HG03103 (cell line): ENCODE results near the gene NTRK3.

Experiments
- ATAC-seq: cut with Tn5 transposase; IDR thresholded peaks from one replicate; pipeline ENCODE4 v1.9.1; 2021; ENCODE audit warnings: low read depth; ENCODE audit not compliant: unreplicated experiment

Gene NTRK3

DNA sequence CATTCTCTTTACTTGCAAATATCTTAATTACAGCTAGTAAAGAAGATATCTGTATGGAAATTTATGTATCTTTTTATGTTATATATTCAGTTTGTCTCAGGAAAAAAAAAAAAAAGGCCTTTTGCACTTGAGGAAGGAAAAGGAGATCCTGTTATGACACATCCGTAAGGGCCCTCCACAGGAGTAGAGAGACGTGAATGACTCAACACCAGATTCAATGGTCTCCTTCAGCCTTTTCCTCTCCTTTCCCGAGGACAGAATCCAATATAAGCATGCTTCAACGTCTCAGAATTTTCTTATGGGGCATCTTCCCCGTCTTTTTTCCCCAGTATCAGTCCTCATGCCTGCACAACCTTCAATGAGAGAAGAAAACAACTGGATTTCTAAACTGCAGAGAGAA is 340.3 kb downstream of the NTRK3 start:
- ATAC-seq = no peak

- ATAC-seq = no peak
Measured at GRCh38 chr15:87910301-87910700, 346.2 kb downstream of the NTRK3 start.

DNA sequence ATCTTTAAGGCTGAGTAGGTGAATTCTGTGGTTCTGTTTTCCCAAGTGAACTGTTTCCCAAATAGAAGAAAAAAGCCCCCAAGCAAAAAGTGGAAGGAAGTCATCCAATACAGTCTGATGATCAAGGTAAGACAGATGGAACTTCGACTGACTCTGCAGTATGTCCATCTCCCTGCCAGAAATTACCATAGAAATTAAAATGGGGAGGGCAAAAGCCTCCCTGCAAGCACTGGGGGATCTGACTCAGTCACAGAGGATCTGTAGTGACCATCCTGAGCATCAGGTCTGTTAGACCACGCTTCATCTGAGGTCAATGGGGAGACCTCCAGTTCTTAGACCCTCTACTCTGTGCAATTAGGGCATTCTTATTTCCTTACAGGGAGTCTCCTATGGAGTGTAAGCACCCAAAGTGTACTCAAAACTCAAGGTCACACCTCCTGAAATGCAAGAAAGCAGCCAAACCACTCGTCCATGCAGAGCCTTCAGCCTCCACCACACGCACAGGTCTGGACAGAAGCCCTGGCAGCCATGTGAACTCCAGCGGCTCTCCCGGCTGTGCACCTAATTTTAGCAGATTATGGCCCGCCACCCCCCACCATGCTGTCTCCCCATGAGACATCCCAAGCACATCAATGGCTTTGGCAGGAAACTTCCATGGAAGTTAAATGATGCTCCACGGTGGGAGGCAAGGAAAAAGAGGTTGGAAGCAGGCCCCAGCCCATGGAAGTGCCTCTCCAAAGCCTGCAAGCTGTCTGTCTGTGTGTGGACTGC is 348.7 kb downstream of the NTRK3 start:
- ATAC-seq = no peak

DNA sequence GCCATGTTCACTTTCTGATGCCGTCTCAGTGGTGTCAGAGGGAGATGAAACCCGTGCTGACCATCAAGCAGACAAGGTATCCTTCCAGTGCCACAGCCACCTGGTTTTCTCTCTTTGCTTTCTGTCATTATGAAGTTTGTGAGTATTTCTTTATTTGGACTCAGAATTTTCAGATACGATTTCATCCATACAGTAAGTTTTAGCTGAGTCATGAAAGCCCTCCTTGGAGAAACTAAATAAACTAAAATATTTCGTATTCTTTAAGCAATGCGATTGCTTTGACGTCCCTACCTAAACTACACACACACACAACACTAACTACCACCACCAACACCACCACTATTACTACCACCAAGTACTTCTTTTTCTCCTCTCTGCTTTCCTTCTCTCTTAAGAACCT is 350.1 kb downstream of the NTRK3 start:
- ATAC-seq = no peak

DNA sequence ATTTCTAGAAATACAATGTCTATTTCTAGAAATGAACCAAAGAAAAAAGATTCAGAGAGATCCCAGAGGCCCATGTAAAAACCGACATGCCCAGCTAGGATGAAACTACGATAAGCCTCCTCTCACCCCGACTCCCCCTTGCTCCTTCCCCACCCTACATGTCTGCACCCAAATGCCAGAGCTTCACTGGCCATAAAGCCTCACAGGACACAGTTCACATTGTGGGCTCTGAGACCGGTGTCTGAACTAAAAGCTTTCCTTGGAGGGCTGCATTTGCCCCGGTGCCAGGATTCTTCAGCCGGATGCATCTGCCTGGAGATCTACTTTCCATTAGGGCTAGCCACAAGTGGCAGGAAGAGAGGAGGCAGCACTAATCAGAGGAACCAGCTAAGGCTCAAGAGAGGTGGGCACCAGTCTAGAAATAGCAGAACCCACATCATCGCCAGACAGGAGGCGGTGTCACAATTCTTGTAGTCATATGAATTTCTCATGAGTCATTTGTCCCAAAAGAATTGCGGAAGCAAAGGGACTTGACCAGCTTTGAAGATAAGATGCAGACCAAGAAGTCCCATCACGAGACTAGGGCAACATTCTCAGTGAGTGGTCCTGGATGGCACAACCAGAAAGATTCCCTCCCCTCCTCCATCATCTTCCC is 353.6 kb downstream of the NTRK3 start:
- ATAC-seq = no peak

- no peak for ATAC-seq
Measured at GRCh38 chr15:87901926-87902690, 354.4 kb downstream of the NTRK3 start.

DNA sequence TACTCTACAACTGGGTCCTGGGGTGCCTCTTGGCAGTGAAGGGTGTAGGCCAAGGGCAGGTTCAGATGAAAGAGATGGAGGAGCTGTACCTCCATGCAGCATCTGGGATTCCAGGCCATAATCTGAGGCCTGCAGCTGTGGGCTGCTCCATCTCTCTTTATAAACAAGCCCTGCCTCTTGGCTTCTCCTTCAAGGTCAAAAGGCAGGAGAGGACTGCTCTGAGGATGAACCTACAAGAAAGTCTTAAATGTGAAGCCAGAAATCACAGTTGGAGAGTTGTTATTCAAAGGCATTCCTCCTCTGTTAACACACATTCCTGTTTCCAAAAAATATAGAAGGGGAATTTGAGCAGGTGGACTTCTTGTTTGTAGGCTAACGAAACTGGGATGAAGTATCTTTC is 355.5 kb downstream of the NTRK3 start:
- no peak for ATAC-seq

DNA sequence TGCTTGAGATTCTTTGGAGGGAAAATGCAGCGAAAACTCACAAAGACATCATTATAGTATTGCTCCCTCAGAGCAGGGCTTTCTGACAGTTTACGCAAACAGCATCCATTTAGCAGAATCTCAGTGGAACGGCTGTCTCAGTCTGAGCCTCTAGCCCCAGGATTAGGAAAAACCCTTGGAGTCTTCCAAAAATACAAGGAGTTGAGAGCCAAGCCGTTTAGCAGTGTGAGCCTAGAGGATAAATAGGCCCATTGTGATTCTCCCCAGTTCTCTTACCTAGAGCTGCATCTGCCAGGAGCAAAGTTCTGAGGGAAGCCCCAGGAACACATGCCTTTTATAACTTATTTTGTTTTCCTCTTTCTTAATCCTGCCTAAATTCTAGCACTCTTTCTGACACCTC is 359.6 kb downstream of the NTRK3 start:
- ATAC-seq = no peak

DNA sequence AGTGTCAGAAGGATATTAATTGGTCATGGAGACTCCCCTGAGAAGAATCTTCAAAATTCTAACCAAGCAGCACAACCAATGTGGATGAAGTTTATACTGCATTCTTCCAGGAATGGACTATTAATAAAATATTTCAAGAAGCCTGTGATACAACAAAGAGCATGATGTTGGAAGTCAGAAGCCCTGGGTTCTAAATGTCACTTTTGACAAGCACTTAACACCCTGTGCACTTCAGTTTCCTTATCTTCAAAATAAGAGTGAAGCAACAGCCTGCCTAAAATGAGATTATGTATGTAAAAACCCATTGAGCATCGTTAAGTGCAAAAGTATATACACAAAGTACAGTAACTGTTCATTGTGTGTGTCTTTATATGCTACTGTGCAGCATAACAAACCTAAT is 369.4 kb downstream of the NTRK3 start:
- no peak for ATAC-seq

DNA sequence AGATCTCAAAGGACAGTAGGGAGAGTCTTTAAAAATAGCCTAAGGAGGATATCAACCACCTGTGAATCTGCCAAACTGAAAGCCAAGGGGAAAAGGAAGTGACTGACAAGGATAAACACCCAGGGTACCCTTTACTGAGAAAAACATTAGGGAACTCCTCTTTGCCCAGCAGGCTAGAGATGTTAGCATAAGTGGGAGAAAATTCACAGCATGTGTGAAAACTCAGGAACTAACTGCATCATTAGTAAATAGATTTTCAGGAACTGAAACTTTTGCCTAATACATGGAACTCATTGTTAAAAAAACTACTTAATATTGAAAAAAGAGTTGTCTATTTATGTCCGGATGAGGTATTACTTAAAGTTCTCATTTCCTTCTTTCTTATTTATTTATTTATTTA is 375.5 kb downstream of the NTRK3 start:
- ATAC-seq = no peak

GRCh38 chr15:87877822-87878542 is 378.6 kb downstream of the NTRK3 start:
- ATAC-seq = no peak

- ATAC-seq = no peak
Measured at GRCh38 chr15:87877114-87877810, 379.3 kb downstream of the NTRK3 start.

DNA sequence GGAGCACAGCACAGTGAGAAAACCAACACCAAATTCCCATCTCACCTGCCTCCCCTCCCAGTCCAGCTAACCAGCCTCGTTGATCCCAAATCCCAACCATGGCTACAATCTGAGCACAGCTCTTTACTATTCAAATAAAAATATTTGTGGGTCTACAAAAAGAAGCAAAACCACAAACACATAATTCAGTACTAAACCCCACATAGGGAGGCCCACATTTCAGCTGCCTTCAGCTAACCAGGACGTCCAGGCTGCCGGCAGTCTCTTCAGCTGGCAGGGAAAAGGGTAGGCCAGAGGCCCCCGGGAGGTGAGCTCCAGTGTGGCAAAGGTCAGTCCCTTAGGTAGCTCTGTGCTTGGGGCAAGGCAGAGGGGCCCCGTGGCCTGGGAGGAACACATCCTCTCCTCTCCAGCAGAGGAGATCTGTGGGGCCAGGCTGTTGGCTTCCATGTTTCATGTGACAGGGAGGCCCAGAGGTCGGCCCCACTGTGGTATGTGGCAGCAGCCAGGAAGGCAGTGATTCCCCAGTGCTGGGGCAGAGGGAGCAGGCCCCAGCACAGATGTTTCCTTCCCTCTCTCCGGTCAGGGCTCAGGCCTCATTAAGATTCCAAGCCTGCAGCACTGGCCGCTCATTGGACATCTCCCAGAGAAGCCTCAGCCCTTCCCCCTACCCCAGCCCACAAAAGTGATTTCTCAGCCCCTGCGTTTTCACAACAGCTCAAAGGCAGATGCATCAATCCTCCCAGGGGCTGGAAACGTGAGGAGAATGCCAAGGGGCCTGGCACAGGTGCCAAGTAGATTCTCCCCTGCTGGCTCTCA is 381.4 kb downstream of the NTRK3 start:
- no peak for ATAC-seq

GRCh38 chr15:87873516-87873915 is 383.0 kb downstream of the NTRK3 start:
- ATAC-seq = no peak

DNA sequence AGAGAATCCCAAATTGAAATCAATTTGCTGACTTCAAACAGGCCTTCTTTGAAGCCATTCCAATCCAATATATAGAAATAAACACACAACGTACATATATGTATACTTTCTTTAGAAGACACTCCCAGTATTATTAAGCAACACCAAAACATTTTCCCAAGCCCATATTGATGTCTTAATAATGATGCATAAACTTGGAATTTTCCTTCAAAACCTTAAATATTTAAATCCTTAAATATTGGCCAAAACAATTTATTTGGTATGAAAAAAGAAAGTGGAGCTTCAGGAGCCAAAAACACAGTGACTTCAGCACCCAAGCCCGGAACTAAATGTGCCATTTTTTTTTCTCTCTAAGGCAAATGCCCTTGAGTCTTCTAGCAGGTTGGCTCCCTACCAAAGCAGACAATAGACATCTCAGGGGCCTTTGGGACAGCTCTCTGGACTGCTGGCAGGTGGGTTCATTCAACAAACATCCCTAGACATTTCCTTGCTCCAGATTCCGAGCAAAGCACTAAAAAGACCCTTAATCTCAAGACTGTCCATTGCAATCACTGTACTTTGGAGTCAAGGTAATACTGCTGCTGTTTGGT is 384.7 kb downstream of the NTRK3 start:
- no peak for ATAC-seq

- no peak for ATAC-seq
Measured at GRCh38 chr15:87871258-87871681, 385.3 kb downstream of the NTRK3 start.

GRCh38 chr15:87866961-87867360 is 389.6 kb downstream of the NTRK3 start:
- no peak for ATAC-seq

GRCh38 chr15:87863152-87863551 is 393.4 kb downstream of the NTRK3 start:
- ATAC-seq = no peak

DNA sequence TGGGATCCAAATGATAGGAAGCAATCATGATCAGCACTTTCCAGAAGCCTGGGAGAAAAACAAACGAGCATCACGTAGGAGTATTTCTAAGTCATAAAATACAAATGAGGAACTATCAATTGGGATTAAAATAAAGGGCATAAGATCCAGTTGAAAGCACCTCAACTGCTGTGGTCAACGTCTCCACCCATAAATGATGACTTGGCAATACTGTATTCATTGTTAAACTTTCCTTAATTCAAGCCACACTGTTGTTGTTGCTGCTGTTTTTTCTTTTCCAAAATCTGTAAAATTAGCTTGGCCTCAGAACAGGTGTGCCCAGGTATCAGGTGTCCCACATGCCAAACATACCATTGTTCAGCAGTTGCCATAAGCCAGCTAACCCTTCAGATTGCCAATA is 395.8 kb downstream of the NTRK3 start:
- no peak for ATAC-seq
